Measurements from ENCODE around the gene OR1L4. TPM values are rescaled to one million over a fixed set of nuclear protein-coding genes. Genes with fewer than 3 reads are reported as not detected.

Gene OR1L4
- polyA plus RNA-seq, 1 of the 3 experiments (the other 2 are of a cell fraction) = not detected

Other genes starting within 250 kb of the OR1L4 start
- not detected in 2 replicates for gene OR1J1, start 246.1 kb upstream of the OR1L4 start, polyA plus RNA-seq (2012; rRNA removed)
- not detected in 2 replicates for gene OR1J2, start 213.2 kb upstream of the OR1L4 start, polyA plus RNA-seq (2012; rRNA removed)
- gene OR1J4, start 204.8 kb upstream of the OR1L4 start, polyA plus RNA-seq (2012; rRNA removed) = 0.07 and 0.13 TPM in 2 replicates
- gene OR1N1, start 196.7 kb upstream of the OR1L4 start, polyA plus RNA-seq (2012; rRNA removed) = not detected in 2 replicates
- gene OR1N2, start 170.9 kb upstream of the OR1L4 start, polyA plus RNA-seq (2012; rRNA removed) = not detected in 2 replicates
- 0.05 and 0.07 TPM in 2 replicates for gene OR1L8, start 140.6 kb upstream of the OR1L4 start, polyA plus RNA-seq (2012; rRNA removed)
- gene OR1Q1, start 109.3 kb upstream of the OR1L4 start, polyA plus RNA-seq (2012; rRNA removed) = 0.10 and 0.29 TPM in 2 replicates
- gene OR1B1, start 66.4 kb upstream of the OR1L4 start, polyA plus RNA-seq (2012; rRNA removed) = not detected in 2 replicates
- not detected in 2 replicates for gene OR1L1, start 62.3 kb upstream of the OR1L4 start, polyA plus RNA-seq (2012; rRNA removed)
- gene OR1L3, start 48.9 kb upstream of the OR1L4 start, polyA plus RNA-seq (2012; rRNA removed) = not detected in 2 replicates
- not detected in 2 replicates for gene OR1L6, start 18.3 kb downstream of the OR1L4 start, polyA plus RNA-seq (2012; rRNA removed)
- not detected in 2 replicates for gene OR5C1, start 64.9 kb downstream of the OR1L4 start, polyA plus RNA-seq (2012; rRNA removed)
- gene OR1K1, start 76.1 kb downstream of the OR1L4 start, polyA plus RNA-seq (2012; rRNA removed) = not detected in 2 replicates
- 11.9 and 12.1 TPM in 2 replicates for gene PDCL, start 104.6 kb downstream of the OR1L4 start, polyA plus RNA-seq (2012; rRNA removed)
- 12.4 and 15.2 TPM in 2 replicates for gene RC3H2, start 181.4 kb downstream of the OR1L4 start, polyA plus RNA-seq (2012; rRNA removed)
- 2.2 and 3.2 TPM in 2 replicates for gene ZBTB6, start 189.3 kb downstream of the OR1L4 start, polyA plus RNA-seq (2012; rRNA removed)
- 3.9 and 6.0 TPM in 2 replicates for gene ZBTB26, start 207.5 kb downstream of the OR1L4 start, polyA plus RNA-seq (2012; rRNA removed)
- 20.2 and 29.2 TPM in 2 replicates for gene RABGAP1, start 217.0 kb downstream of the OR1L4 start, polyA plus RNA-seq (2012; rRNA removed)